HG03064 (cell line): Measurements from ENCODE around the gene NIFK.

ENCODE experiments used
- ATAC-seq: cut with Tn5 transposase; IDR thresholded peaks from one replicate; pipeline ENCODE4 v1.9.1; 2021; ENCODE audit warnings: low read depth; ENCODE audit not compliant: unreplicated experiment

NIFK gene

GRCh38 chr2:121736462-121737336, at the start of gene NIFK:
TSS of gene NIFK (minus strand) at chr2:121736875. CDS start at chr2:121736850, 25 bp downstream.
- peak; percentile 95 for ATAC-seq

DNA sequence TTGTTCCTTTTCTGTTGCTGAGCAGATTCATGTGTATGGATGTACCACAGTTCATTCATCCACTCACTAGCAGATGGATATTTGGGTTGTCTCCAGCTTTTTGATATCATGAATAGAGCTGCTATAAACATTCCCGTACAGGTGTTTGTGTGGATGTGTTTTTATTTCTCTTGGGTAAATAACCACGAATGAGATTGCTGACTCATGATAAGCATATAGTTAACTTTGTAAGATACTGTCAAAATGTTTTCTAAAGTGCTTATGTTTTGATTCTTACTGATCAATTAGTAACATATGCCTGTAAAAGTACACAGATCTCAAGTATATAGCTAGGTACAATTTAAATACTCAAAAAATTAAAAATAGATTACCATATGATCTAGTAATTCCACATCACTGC, 46.5 kb upstream of the NIFK start:
- no peak for ATAC-seq

DNA sequence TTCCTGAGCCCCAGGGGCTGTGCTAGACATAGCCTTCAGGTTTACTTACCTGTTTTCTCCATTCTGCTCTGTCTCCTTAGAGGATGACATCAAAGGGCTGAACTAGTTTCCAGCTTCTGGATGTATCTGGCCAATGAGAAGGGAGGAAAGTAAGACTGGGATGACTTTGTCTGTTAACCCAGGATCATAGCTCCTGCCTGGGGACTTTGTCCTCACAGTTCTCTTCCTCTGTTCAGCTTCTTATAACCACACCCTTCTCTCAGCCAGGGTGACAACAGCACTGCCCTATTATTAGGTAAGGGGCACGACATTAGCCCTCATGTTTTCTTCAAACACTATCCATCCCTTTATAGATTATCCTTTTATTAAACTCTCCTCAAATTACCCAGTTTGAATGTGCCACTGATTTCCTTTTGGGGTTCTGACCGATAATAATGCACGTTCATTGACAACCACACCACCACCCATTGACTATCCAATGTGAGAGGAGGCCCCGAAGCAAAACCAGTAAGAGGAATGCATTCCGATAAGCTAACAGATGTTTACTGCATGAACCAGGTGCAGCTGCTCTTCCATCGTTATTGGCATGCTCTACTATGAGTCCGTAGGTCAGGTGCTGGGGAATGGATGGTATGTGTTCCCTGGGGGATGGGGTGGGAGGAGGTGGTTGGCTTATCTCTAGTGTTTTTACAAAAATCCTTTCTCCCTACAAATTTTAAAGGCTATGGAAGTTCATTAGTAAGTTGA, 42.2 kb upstream of the NIFK start:
- no peak for ATAC-seq

GRCh38 chr2:121777699-121778058, 41.0 kb upstream of the NIFK start:
- no peak for ATAC-seq

- ATAC-seq, result no peak
Observed at GRCh38 chr2:121776885-121777698, 40.4 kb upstream of the NIFK start.

- ATAC-seq, result no peak
Observed at GRCh38 chr2:121776361-121776760, 39.7 kb upstream of the NIFK start.

- ATAC-seq, result no peak
Observed at GRCh38 chr2:121774235-121774634, 37.6 kb upstream of the NIFK start.

- ATAC-seq, result no peak
Observed at GRCh38 chr2:121771976-121772742, 35.5 kb upstream of the NIFK start.

DNA sequence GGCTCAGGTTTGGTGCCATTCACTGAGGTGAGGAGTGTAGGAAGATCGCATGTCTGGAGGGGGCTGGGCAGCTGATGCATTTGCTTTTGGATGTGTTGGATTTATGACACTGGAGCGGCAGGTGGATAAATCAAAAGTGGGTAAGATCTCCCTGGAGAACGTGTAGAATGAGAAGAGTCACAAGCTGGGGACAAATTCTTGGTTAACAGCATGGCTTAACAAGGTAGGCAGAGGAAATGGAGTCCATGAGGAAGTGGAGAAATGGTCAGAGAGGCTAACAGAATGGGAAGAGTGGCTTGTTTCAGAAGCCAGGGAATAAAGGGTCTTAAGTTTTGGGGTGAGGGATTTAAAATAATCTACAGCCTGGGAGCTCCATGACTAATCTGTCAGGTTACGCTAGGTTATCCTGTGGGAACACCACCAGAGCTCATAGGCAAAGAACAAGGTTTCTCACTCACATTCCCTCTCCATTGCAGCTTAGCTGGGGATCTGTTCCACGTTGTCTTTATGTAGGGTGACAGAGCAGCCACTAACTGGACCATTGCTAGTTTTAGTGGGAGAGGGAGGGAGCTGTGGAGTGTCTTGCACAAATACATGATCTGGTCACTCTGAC, 31.6 kb upstream of the NIFK start:
- no peak for ATAC-seq

GRCh38 chr2:121766624-121767023, 29.9 kb upstream of the NIFK start:
- ATAC-seq, result no peak

DNA sequence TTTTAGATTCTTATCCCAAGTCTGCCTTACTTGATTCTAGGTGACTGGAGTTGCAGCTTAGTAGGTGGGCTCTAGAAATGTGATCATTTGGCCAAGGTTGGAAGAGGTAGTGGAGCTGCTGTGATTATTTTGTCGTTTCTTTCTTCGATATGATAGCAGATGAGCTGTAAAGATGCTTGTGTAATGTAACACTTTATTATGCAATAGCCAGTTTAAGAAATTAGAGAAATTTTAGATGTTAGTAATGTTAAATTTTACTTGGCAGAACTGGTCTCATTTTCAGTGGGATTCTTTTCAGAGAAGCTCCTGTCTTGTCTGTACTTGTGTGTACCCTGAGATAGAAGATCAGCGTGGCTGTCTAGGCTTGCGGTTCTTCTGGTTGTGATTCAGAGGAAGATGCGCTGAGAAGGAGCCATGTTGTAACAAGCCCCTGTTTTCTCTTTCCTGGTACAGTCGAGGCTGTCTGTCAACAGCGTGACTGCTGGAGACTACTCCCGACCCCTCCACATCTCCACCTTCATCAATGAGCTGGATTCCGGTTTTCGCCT, 28.1 kb upstream of the NIFK start:
- no peak for ATAC-seq

DNA sequence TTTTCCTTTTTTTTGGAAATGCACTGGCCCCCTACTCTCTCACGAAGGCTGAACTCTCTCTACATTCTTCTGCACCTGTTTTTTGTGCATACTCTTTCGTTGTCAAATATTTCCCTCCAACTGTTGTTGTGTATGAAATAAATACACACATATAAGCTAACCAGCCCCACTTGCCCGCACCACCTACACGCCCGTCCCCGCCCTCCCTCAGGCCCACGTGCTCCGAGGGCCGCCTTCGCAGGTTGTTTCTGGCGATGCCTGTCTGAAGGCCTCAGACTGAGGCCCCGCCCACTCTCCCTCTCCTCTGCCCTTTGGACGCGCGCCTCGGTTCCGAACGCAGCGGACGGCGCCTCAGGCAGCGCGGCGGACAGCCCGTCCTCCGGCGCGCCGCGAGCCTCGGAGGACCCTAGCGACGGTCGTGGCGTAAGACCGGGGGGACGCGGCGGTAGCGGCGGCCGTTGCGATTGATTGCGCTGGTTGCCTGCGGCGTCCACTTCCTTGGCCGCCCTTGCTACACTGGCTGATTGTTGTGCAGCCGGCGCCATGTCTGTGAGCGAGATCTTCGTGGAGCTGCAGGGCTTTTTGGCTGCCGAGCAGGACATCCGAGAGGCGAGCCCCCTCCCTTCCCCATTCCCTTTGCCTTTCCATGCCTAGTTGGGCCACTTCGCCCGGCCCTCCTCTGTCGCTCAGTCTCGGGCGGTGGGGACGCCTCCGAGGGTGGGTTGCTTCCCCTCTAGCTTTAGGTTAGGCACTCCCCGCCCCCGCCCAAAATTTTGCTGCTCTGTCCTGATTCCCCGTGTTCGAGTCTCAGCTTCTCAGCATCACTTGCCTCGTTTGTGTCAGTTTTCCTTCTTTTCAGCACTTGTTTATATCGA, 18.8 kb upstream of the NIFK start, which contains the start of gene TSN:
TSN (plus strand) TSS at position 415 of the 875 bp plus-strand sequence; CDS start at position 544, 129 bp downstream.
- ATAC-seq, result peak; percentile 100

- no peak for ATAC-seq
Observed at GRCh38 chr2:121754851-121755236, 18.2 kb upstream of the NIFK start.

DNA sequence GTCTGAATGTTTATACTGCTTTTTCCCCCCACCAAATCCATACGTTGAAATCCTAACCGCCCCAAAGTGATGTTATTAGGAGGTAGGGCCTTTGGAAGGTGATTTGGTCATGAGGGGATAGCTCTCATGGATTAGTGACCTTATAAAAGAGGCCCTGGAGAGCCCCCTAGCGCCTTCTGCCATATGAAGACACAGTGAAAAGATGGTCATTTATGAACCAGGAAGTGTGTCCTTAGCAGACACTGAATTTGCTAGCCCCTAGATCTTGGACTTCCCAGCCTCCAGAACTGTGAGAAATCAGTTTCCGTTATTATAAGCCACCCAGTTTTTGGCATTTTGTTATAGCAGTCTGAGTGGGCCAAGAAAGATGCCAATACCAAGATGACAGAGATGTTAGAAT, 11.5 kb upstream of the NIFK start:
- no peak for ATAC-seq

DNA sequence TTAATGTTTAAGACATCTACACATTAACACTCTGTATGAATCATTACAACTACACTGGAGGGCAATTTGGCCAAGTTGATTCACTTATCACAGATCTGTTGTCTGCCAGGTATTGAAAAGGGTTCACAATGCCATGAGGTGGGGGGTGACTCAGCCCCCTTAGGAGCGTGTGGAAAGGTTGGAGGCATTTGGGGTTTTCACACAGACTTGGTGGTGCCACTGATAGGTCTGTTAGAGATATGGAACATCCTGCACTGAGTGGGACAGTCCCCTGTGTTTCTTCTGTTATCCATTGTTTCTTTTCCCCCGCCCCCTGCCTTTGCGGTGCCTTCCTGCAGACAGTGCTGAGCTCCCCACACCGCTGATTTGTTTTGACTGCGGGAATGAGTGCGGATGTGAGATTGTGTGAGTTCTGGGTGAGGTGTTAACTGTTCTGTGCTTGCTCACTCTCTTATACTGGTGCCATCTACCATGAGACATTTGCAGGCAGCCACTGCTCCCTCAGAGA, 9.4 kb upstream of the NIFK start:
- no peak for ATAC-seq

DNA sequence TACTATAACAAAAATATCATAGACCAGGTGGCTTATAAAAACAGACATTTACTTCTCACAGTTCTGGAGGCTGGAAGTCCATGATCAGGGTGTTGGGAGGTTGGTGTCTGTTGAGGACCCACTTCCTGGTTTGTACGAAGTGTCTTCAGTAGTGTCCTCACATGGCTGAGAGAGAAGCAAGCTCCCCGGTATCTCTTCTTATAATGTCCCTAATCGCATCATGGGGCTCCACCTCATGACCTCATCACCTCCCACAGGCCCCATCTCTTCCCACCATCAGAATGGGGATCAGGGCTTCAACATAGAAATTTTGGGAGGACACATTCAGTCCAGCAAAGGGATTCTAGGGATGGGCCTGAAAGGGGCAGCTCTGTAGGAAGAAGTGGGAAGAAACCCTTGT, 4.8 kb upstream of the NIFK start:
- ATAC-seq, result no peak

GRCh38 chr2:121740973-121741372, 4.3 kb upstream of the NIFK start:
- ATAC-seq, result no peak

- ATAC-seq, result no peak
Observed at GRCh38 chr2:121736140-121736461, 574 bp downstream of the NIFK start.
